Mesendoderm (in vitro differentiated cells): ENCODE data around the gene GNG7.
"Not testable (repeated sequence)": the region's sequence is repeated elsewhere in the genome, so short reads cannot be mapped to it uniquely, and the experiment has no call there.

ENCODE experiments used
- DNase-seq: peaks from one replicate; pipeline ENCODE4 v3.0.0; 2013
- H2AK5ac ChIP-seq: 2 replicates; pipeline ENCODE4 v1.6.1; 2013; ENCODE audit warnings: low read length, inconsistent platforms
- H2BK120ac ChIP-seq: 2 replicates; pipeline ENCODE4 v1.6.1; 2013; ENCODE audit warnings: low read depth, mild to moderate bottlenecking, low read length, moderate library complexity, mixed read lengths
- H2BK15ac ChIP-seq: replicated peaks from 2 replicates; pipeline ENCODE4 v1.6.1; 2013; ENCODE audit warnings: low read depth, mild to moderate bottlenecking, moderate library complexity
- H2BK5ac ChIP-seq: 2 replicates; pipeline ENCODE4 v1.6.1; 2013; ENCODE audit warnings: low read length, inconsistent platforms
- H3K18ac ChIP-seq: 2 replicates; pipeline ENCODE4 v1.6.1; 2013; ENCODE audit warnings: mild to moderate bottlenecking, low read length, mixed read lengths
- H3K23ac ChIP-seq: one replicate; pipeline ENCODE4 v1.6.1; 2013; ENCODE audit warnings: low read length
- H3K27ac ChIP-seq: 2 replicates; pipeline ENCODE4 v1.5.1; 2013; ENCODE audit warnings: low read depth, mild to moderate bottlenecking, inconsistent platforms, low read length, moderate library complexity
- H3K27me3 ChIP-seq: 2 replicates; pipeline ENCODE4 v1.6.1; 2013; ENCODE audit warnings: low read length, control low read depth, mild to moderate bottlenecking, inconsistent platforms; ENCODE audit not compliant: insufficient read depth, poor library complexity
- H3K36me3 ChIP-seq: 2 replicates; pipeline ENCODE4 v1.6.1; 2013; ENCODE audit warnings: low read length, inconsistent platforms; ENCODE audit not compliant: control insufficient read depth, insufficient read depth
- H3K4ac ChIP-seq: one replicate; pipeline ENCODE4 v1.6.1; 2013; ENCODE audit warnings: low read depth, mild to moderate bottlenecking, low read length, moderate library complexity
- H3K4me1 ChIP-seq: 2 replicates; pipeline ENCODE4 v1.6.1; 2013; ENCODE audit warnings: low read depth, low read length, inconsistent platforms; ENCODE audit not compliant: control insufficient read depth
- H3K4me2 ChIP-seq: 2 replicates; pipeline ENCODE4 v1.6.1; 2013; ENCODE audit warnings: low read length
- H3K4me3 ChIP-seq: 2 replicates; pipeline ENCODE4 v1.5.1; 2013; ENCODE audit warnings: mild to moderate bottlenecking, low read length
- H3K56ac ChIP-seq: one replicate; pipeline ENCODE4 v1.6.1; 2013; ENCODE audit warnings: low read length
- H3K79me1 ChIP-seq: 2 replicates; pipeline ENCODE4 v1.6.1; 2013; ENCODE audit warnings: low read length, inconsistent platforms
- H3K79me2 ChIP-seq: 2 replicates; pipeline ENCODE4 v1.6.1; 2013; ENCODE audit warnings: mild to moderate bottlenecking, low read length; ENCODE audit not compliant: control insufficient read depth, insufficient read depth
- H3K9ac ChIP-seq: 2 replicates; pipeline ENCODE4 v1.6.1; 2013; ENCODE audit warnings: low read length, inconsistent platforms
- H4K5ac ChIP-seq: one replicate; pipeline ENCODE4 v1.6.1; 2013; ENCODE audit warnings: low read length
- H4K8ac ChIP-seq: one replicate; pipeline ENCODE4 v1.6.1; 2013; ENCODE audit warnings: low read depth, mild to moderate bottlenecking, control low read depth, low read length, moderate library complexity
- WGBS: extraction: QIAGEN DNeasy Blood & Tissue Kit; methylation state at CpG from one replicate; pipeline ENCODE4 v1.1.7; 2013; ENCODE audit warnings: low lambda C conversion rate, missing lambda C conversion rate; ENCODE audit not compliant: insufficient coverage; ENCODE audit errors: extremely low coverage; 5-methylcytosine and 5-hydroxymethylcytosine counted together

Gene GNG7

GRCh38 chr19:2494447-2495129, 207.9 kb downstream of the GNG7 start:
- peak overlapping the region; percentile 85 for H3K18ac ChIP-seq
- H3K56ac ChIP-seq, result peak overlapping the region; percentile 86
- peak overlapping the region; percentile 41 for H3K4me3 ChIP-seq
- no peak overlapping the region for H2BK5ac ChIP-seq
- no peaks in the 10 kb centered on the region for H3K79me1 ChIP-seq
- no peak overlapping the region for H2BK120ac ChIP-seq
- H3K4ac ChIP-seq, result peak overlapping the region; percentile 29
- no peak overlapping the region for H3K27ac ChIP-seq
- no peaks in the 10 kb centered on the region for H3K36me3 ChIP-seq
- no peak overlapping the region for H2AK5ac ChIP-seq
- WGBS, result no CpG with 5 or more reads among the region's 72 CpGs
- peak overlapping the region; percentile 92 for H3K23ac ChIP-seq
- no peak overlapping the region for H4K8ac ChIP-seq
- DNase-seq, result peak; percentile 67
- H3K9ac ChIP-seq, result peak overlapping the region; percentile 76
- H3K79me2 ChIP-seq, result no peaks in the 10 kb centered on the region
- peak overlapping the region; percentile 88 for H3K4me2 ChIP-seq
- H4K5ac ChIP-seq, result no peak overlapping the region
- no peaks in the 10 kb centered on the region for H3K27me3 ChIP-seq
- peaks cover 6% of the 10 kb centered on the region for H3K4me1 ChIP-seq
- H2BK15ac ChIP-seq, result no peak overlapping the region

- Histone ChIP-seq H3K4me1 (peaks cover 4% of the 10 kb centered on the region), H3K4me3 (no peak overlapping the region), H2BK120ac (no peak overlapping the region), H2AK5ac (no peak overlapping the region), H3K9ac (no peak overlapping the region), H3K23ac (no peak overlapping the region), H3K79me1 (no peaks in the 10 kb centered on the region), H3K36me3 (no peaks in the 10 kb centered on the region), H3K27ac (no peak overlapping the region), H3K4me2 (no peak overlapping the region), H2BK15ac (no peak overlapping the region), H4K5ac (no peak overlapping the region), H3K79me2 (no peaks in the 10 kb centered on the region), H2BK5ac (no peak overlapping the region), H3K18ac (no peak overlapping the region), H3K4ac (no peak overlapping the region), H4K8ac (no peak overlapping the region), H3K56ac (peak overlapping the region; percentile 86), H3K27me3 (no peaks in the 10 kb centered on the region)
- no peak for DNase-seq
- no CpG with 5 or more reads among the region's 21 CpGs for WGBS
Measured at GRCh38 chr19:2494084-2494446, 208.4 kb downstream of the GNG7 start.

- H3K36me3 ChIP-seq, H3K56ac ChIP-seq, H3K4me1 ChIP-seq, H3K23ac ChIP-seq, H4K8ac ChIP-seq, H3K27ac ChIP-seq, H4K5ac ChIP-seq, H2BK15ac ChIP-seq, H3K79me2 ChIP-seq, H2BK120ac ChIP-seq, DNase-seq, H3K79me1 ChIP-seq, H3K9ac ChIP-seq, H3K4me3 ChIP-seq, H3K27me3 ChIP-seq, H2BK5ac ChIP-seq, H3K4ac ChIP-seq, H3K18ac ChIP-seq, H2AK5ac ChIP-seq, H3K4me2 ChIP-seq: not testable (repeated sequence)
- no CpG with 5 or more reads among the region's 14 CpGs for WGBS
Measured at GRCh38 chr19:2493448-2493847, 209.0 kb downstream of the GNG7 start.

- Histone ChIP-seq H3K18ac (no peak overlapping the region), H3K27me3 (no peaks in the 10 kb centered on the region), H3K4ac (no peak overlapping the region), H3K4me3 (no peak overlapping the region), H3K79me1 (no peaks in the 10 kb centered on the region), H2BK15ac (no peak overlapping the region), H2BK120ac (no peak overlapping the region), H3K27ac (no peak overlapping the region), H3K4me2 (no peak overlapping the region), H3K9ac (no peak overlapping the region), H4K8ac (no peak overlapping the region), H3K36me3 (no peaks in the 10 kb centered on the region), H3K23ac (no peak overlapping the region), H3K79me2 (no peaks in the 10 kb centered on the region), H3K56ac (no peak overlapping the region), H3K4me1 (peaks cover 6% of the 10 kb centered on the region), H4K5ac (no peak overlapping the region), H2AK5ac (no peak overlapping the region), H2BK5ac (no peak overlapping the region)
- DNase-seq, result no peak
- no CpG with 5 or more reads among the region's 8 CpGs for WGBS
Measured at GRCh38 chr19:2492870-2493269, 209.6 kb downstream of the GNG7 start.

- H3K23ac ChIP-seq, result no peak overlapping the region
- no peak for DNase-seq
- no peaks in the 10 kb centered on the region for H3K27me3 ChIP-seq
- H2AK5ac ChIP-seq, result no peak overlapping the region
- no peak overlapping the region for H3K27ac ChIP-seq
- H3K79me1 ChIP-seq, result no peaks in the 10 kb centered on the region
- no peak overlapping the region for H2BK5ac ChIP-seq
- no peak overlapping the region for H2BK15ac ChIP-seq
- H3K4me2 ChIP-seq, result no peak overlapping the region
- no peak overlapping the region for H3K9ac ChIP-seq
- no peak overlapping the region for H3K18ac ChIP-seq
- peaks cover 6% of the 10 kb centered on the region for H3K4me1 ChIP-seq
- H3K79me2 ChIP-seq, result no peaks in the 10 kb centered on the region
- H3K4ac ChIP-seq, result no peak overlapping the region
- no CpG with 5 or more reads among the region's 23 CpGs for WGBS
- no peaks in the 10 kb centered on the region for H3K36me3 ChIP-seq
- no peak overlapping the region for H3K4me3 ChIP-seq
- H4K8ac ChIP-seq, result no peak overlapping the region
- no peak overlapping the region for H4K5ac ChIP-seq
- no peak overlapping the region for H3K56ac ChIP-seq
- no peak overlapping the region for H2BK120ac ChIP-seq
Measured at GRCh38 chr19:2491130-2491801, 211.2 kb downstream of the GNG7 start.
